GM18907 (cell line): ENCODE data around the gene HMGB4.

Experiments used
- ATAC-seq: cut with Tn5 transposase; IDR thresholded peaks from one replicate; pipeline ENCODE4 v1.9.1; 2021; ENCODE audit warnings: mild to moderate bottlenecking, moderate library complexity; ENCODE audit not compliant: unreplicated experiment

Gene HMGB4

DNA sequence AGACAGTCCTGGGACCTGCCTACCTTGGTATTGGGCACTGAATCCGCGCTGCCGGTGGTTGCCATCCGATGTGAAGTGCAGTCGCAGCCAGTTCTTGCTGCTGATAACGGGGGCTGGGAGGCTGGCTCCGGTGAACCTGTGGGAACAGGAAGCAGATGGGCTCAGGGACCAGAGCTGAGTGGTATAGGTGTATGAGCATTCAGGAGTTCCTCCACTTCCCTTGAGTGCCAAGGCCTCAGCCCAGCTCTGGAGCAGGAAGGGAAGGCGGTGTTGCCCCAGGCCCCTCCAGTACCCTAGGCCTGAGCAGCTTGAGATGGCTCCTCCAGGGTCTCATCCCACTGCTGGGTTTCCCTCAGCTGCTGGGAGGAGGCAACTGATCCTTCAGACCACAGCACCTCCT is 17.0 kb upstream of the HMGB4 start:
- ATAC-seq: no peak

GRCh38 chr1:33848205-33848937 is 15.5 kb upstream of the HMGB4 start:
- no peak for ATAC-seq

GRCh38 chr1:33849211-33849610 is 14.7 kb upstream of the HMGB4 start:
- no peak for ATAC-seq

GRCh38 chr1:33850481-33850880 is 13.4 kb upstream of the HMGB4 start:
- no peak for ATAC-seq

DNA sequence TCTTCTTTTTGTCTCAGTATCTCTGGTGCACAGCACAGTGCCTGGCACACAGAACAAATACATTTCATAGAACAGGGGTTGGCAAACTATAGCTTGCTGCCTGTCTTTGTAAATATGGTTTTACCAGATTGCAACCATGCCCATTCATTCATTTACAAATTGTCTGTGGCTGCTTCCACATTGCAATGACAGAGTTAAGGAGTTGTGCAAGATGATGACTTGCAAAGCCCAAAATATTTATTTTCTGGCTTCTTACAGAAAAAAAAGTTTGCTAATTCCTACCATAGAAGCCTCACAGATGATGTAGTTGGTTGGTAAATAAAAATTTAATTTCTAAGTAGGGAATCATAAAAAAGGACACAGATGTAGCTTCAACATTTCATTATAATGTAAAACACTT is 11.2 kb upstream of the HMGB4 start:
- ATAC-seq: no peak

GRCh38 chr1:33853431-33853830 is 10.4 kb upstream of the HMGB4 start:
- no peak for ATAC-seq

DNA sequence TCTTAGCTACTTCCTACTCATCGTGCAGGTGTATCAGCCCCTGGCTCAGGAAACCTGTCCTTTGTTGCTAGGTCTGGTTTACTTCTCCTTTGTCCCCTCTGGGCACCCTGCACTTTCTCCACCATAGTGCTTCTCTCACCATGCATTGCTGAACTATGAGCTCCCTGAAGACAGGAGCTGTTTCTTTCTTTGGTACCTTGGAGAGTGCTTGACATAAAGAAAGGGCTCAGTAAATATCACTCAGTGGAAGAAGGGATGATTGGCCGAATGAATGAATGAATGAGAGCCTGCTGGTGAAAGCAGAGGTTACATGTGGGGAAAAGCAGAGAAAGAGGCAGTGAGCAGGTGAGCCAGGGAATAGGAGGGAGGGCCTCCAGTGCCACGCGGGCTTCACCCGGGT is 9.8 kb upstream of the HMGB4 start:
- no peak for ATAC-seq

GRCh38 chr1:33860671-33861070 is 3.2 kb upstream of the HMGB4 start:
- ATAC-seq: no peak

- no peak for ATAC-seq
These were observed 846 bp downstream of the HMGB4 start for GRCh38 chr1:33864460-33865389.

DNA sequence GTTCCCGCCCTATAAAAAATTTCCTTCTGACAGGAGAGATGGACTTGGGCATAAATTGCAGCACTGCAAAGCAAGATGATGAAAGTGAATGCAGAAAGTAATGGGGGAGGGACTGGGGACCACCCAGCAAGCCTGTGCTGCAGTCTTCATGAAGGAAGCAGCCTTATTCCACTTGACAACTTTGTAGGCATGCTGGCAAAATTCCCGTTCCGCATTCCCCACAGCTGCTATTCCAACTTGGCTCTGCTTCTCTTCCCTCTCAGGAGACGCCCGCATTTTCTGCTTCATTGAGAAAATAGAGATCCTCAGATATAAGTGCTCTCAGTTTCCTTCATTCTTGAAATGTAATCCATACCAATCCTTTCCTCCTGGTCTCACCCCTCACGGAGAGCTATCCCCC is 2.4 kb downstream of the HMGB4 start:
- ATAC-seq: no peak

DNA sequence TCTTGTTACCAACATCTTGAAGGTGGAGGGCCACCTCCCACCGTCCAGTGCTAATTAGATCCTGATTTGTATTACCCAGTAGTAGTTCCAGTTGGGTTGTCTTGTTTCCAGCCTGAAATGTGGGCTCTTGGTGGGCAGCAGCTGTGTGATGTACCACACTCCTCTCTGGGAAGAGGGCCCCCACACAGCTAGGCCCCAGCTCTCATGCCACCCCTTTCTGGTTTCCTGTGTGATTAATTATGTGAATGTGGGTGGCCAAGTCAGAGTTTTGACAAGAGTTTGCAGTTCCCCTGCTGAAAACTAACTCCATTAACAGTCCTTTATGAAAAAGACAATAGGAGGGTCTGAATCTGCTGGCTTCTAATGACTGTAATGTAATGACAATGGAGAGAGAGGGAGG is 3.8 kb downstream of the HMGB4 start:
- ATAC-seq: no peak

- ATAC-seq: no peak
These were observed 8.4 kb downstream of the HMGB4 start for GRCh38 chr1:33872275-33872674.

GRCh38 chr1:33872683-33873082 is 8.8 kb downstream of the HMGB4 start:
- no peak for ATAC-seq

DNA sequence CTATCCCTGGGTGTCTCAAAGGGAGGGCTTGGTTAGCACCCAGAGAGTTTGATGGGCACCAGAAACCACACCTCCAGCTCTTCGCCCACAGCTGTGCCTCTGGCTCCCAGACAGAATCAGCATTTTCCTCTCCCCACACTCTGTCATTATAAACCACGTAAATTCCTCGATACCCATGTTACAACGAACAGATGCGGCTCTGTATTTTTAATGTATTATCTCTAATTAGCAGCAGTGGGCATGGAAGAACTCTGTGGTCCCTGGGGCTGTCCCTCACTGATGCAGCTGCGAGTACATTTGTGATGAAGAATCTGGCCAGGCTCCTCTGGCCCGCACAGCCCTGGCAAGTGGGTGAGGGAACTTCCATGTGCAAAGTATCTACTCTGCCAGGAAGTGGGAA is 10.8 kb downstream of the HMGB4 start:
- no peak for ATAC-seq

DNA sequence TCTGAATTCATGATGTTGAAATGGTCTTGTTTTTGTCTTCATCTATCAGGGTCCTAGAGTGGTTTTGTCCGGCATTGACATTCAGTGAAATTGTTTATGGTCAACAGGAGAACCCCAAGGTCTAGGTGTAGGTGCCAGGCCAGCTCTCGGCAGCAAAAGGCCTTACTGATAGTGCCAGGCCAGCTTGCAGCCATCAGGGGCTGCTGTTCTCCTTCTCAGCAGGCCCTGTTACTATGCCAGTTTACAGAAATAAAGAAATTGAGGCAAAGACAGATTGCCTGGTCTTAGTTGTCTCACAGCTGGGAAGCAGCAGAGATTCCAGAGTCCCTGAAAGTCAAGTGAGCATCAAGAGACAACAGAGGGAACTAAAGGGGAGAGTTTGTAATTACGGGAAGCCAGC is 12.0 kb downstream of the HMGB4 start:
- ATAC-seq: no peak

GRCh38 chr1:33876970-33877650 is 13.2 kb downstream of the HMGB4 start:
- no peak for ATAC-seq

GRCh38 chr1:33878392-33878791 is 14.5 kb downstream of the HMGB4 start:
- no peak for ATAC-seq

- ATAC-seq: no peak
These were observed 16.4 kb downstream of the HMGB4 start for GRCh38 chr1:33880305-33880704.

DNA sequence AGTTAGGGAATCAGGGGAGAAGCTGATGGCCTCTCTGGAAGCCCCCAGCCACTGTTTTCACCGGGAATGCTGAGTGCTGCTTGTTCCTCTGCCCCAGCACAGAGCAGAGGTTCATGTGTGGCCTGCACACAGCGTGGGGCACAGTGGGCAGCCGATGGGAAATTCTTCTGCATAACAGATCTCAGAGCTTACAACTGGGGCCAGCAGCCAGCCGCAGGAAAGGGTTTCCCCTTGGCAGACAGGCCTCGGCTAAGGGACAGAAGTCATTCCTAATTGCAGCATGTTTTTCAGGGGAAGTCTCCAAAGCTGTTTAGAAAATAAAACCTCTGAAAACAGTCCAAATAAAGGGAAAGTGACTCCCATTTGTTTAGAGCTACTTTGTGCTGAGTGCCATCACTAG is 22.6 kb downstream of the HMGB4 start:
- no peak for ATAC-seq

GRCh38 chr1:33893147-33893830 is 29.4 kb downstream of the HMGB4 start:
- no peak for ATAC-seq

DNA sequence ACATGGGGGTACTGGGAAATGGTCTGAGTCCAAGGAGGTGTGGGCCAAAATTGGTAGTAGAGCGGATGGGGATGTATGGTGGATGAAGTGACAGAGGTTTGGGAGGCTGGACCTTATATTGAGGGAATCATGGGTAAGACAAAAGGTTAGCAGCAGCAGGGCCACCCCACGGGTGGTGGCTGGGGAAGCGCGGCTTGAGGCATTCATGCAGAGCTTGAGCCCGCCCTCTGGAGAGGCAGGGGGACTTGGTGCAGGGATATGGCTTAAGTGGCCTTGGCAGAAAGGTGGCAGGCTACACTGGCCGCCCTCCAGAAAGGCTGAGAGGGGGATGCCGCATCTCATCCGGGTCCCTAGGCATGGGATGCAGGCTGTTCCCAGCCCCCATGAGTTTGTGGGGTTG is 31.5 kb downstream of the HMGB4 start:
- no peak for ATAC-seq
